ENCODE measurements around the gene STC2.
"Not testable (repeated sequence)": the region's sequence is repeated elsewhere in the genome, so short reads cannot be mapped to it uniquely, and the experiment has no call there.

STC2 gene

DNA sequence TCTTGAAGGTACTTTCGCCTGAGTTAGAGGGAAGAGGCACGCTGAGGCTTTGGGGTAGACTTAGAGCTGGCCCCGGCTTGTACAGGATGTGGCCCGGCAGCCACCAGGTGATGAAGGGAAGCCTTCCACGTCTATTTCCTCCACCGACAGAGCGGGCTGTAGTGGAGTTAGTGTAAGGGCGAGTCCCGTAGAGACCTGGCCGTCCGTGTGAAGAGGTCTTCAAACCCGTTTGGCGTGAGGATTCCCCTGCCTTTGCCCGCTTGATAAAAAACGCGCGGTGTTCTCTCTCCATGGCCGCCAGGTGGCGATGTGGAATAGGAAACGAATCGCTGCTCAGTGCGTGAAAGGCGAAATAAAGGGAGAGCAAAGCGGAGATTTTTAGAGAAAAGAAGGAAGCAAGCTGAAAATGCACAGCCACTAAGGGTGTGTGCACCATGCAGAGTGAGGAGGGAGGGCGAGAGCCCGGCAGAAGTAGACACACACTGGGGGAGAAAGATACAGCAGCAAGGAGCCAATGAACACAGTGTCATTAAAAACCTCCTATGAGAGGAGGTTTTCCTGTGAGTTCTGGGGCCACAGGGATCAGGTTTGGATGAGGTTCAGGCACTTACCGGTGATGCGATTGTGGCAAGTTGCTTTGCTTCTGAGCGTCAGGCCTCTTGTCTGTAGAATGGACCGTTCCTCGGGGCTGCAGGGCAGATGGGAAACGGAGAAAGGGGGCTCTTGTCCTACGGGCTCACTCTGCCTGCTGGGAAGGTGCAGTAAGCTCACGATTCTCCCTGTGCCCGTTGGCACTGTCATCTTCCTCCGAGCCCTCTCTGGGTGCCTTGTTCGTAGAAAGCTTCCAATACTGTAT is 34.2 kb downstream of the STC2 start:
- peak; percentile 84 for DNase-seq

DNA sequence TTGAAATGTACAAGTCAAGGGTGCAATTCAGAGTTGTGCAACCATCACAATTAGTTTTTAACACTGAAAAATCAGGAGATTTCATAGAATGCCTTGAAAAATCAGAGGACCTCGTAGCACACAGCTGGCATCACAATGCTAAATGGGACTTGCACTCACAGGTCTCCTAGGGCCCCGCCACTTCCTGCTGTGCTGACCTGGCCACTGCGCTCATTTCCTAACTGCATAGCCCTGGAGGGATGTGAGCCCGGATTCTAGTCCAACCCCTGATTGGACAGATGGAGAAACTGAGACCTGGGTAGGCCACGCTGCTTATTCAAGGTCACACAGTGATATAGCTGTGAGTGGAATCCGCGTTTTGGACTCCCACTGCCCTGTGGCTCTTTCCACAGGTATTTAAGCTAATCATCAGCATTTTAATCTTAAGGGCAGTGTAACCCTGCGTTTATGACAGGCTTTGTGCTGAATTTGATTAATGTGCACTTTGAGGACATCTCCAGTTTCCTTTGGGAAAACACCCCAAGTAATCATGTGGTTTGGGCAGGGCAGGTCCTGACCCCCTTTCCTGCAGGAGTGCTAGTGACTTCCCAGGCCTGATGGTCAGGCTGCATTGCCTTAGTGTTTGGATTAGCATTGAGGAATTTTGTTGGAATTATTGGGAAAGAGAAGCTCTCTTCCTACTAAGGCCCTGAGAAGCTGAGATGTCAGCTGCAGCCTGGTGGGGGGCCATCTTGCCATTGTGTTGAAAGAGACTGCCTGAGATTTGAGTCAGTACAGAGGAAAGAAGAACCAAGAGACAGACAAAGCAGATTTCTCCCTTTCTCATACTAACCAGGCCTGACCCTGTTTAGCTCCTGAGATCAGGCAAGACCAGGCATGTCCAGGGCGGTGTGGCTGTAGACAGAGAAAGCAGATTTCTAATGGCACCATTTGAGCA is 36.2 kb downstream of the STC2 start:
- no peak for DNase-seq

DNA sequence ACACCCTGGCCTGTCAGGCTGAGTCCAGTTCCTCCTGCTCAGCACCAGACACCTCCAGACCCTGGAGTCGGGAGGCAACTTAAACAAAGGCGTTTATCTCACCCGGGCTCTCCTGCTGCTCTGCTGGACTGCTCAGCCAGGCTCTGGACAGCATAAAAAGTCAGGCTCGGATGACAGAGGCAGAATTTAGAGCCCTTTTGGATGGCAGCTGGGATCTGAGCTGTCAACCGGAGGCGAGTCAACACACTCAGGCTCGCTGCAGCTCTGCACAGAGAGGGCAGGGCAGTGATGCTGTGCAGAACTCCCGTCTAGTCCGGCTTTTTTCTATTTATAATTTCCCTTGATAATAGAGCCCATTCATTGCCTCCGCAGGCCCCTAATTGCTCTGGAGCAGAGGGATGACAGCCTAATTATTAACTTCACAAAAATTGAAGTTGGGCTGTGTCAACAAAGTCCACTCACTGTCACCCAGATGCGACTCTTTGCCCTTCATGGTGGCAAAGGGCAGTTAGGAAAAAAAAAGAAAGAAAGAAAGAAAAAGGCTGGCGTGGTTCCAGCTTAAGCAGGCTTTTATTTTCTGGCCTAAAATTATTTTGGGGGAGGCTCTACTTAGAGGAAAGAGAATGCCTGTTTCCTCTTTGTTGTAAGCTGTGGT is 37.6 kb downstream of the STC2 start:
- DNase-seq, result no peak

DNA sequence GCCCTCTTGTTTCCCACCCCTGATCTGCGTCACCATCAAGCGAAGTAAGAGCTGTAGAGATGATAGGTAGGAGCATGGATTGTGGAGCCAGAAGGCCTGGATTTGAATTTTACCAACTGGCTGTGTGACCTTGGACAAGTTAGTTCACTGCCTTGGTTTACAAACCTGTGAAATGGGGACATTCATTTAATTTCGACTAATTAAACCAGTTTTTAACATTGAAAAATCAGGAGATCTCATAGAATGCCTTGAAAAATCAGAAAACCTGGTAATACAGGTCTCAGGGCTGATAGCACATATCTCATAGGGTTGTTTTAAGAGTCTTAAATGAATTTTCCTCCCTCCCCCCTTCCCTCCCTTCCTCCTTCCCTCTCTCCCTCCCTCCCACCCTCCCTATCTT is 38.8 kb downstream of the STC2 start:
- DNase-seq, result no peak

DNA sequence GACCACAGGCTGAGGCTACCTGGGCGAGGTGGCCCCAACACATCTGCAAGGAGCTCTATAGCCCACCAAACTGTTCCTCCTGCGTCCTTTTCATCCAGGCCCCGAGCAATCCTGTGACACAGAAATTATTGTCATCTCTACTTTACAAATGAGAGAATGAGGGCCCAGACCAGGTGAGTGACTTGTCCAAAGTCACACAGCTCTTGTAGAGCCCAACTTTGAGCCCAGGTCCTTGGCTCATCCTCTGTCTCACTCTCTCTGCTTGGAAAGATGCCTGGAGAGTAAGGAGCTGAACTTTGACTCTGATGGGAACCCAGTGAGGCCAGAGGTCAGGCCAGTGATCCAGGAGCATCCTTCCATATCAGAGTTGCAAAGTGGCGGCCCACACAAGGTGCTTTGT is 39.6 kb downstream of the STC2 start:
- DNase-seq, result no peak

DNA sequence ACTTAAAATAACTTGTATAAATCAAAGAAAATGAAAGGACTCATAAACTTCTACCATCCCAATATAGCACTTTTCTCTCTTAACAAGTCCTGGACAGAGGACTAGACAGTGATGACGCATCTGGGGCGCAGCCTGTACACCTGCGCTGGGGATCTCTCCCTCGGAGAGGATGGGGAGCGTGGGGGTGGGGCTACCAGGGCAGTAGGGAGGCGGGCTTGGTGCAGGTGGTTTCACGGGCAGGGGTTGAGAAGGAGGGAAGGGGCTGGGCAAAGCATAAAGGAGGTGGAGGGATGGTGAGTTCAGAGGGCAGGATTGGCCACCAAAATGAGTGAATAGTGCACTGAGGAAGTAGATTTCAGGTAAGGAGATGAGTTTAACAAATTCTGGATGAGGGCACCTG is 41.1 kb downstream of the STC2 start:
- no peak for DNase-seq

DNA sequence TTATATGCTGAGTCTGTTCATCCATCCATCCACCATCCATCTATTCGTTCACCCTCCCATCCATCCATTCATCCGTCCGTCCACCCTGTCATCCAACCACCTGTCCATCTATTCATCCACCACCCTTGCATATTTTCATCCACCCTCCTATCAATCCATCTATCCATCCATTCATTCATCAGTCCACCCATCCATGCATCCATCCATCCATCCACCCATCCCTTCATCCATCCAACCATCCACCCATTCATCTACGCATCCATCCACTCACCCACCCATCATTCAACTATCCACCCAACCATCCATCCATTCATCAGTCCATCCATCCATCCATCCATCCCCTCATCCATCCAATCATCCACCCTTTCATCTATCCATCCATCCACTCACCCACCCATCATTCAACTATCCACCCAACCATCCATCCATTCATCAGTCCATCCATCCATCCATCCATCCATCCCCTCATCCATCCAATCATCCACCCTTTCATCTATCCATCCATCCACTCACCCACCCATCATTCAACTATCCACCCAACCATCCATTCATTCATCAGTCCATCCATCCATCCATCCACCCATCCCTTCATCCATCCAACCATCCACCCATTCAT is 43.8 kb downstream of the STC2 start:
- DNase-seq, result not testable (repeated sequence)

DNA sequence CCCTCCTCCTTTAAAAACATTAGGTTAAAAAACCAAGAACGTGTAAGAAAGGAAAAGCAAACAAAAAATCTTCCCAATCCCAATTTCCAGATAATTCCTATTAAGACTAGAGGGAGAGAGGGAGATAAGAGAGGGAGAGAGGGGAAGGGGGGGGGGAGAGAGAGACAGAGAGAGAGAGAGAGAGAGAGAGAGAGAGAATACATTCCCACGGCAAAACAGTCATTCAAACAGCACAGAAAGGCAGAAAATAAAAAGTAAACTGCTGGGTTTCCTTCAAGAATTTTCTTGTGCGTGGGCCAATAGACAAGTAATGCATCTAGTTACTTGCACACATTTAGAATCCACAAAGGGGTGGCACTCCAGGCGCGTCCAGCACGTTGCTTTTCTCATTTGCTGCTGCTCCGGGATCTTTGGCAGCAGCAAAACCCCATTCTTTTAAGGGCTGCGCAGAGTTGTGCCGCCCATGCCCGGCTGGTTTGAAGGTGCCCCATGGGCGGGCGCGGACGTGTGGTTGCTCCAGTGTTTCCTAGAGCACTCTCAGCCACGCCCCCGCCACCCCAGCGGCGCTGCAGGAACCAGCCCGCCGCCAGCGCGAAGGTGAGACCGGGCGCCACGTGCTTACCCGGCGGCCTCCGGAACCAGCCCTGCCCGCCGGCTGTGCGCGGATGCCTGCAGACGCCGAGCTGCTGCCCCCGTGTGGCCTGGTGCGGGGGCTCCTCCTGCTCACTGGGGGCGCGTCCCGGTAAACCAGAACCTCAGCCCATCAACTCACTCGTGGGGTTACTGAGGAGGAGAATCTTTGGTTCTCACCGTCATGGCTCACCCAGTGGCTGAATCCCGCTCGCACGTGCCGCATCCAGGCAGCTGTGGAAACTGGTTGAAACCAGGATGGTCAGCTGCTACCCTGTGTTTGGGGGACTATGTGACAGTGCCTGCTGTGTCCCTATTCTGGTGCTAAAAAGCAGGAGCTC is 44.6 kb downstream of the STC2 start:
- peak; percentile 83 for DNase-seq

DNA sequence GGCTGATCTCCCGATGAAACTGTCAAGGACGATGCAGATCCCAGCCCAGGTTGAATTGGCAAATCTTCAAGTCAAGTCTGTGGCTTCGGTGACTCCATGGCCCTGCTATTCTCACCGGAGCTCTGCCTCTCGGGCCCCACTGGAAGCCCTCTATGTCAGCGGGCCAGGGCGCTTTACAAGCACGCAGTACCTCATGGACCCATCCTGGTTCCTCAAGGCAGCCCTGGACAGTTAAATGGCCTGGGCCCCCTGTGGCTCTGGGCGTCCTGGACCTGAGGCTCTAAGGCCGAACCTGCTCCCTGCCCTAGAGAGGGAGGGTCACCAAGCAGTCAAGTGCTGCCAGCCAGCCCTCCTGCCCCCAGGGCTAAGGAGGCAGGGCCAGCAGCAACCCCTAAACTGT is 45.3 kb downstream of the STC2 start:
- no peak for DNase-seq

DNA sequence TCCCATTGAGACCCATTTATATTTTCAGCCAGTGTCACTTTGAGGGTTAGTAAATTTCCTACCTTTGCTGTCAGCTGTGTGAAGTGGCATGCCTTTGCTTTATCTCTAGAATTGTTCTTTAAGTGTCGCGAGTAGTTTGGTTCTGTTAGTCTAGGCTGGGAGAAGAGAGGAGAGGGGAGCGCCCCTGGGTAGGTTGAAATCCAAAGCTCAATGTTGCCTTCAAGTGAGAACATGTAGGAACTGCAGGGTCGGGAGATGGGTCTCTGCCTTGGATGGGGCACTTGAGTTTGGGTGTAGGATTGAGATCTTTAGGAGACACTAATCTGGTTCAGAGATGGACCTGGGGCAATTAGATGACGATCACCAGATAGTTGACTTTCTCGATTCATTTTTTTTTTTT is 46.3 kb downstream of the STC2 start:
- no peak for DNase-seq

DNA sequence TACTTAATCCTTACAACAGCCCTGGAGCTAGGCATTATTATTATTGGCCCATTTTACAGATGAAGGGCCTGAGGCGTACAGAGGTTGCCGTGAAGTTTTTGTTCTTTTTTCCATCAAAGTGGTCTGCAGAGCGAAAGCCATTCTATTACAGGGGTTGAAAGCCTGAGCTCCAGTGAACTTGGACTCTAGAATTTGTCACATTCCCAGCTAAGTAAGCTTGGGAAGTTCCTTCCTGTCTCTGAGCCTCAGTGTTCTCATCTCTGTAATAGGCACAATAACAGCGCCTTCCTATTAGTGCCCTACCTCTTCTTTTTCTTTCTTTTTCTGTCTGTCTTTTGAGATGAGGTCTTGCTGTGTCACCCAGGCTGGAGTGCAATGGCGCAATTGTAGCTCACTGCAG is 49.0 kb downstream of the STC2 start:
- DNase-seq, result no peak

DNA sequence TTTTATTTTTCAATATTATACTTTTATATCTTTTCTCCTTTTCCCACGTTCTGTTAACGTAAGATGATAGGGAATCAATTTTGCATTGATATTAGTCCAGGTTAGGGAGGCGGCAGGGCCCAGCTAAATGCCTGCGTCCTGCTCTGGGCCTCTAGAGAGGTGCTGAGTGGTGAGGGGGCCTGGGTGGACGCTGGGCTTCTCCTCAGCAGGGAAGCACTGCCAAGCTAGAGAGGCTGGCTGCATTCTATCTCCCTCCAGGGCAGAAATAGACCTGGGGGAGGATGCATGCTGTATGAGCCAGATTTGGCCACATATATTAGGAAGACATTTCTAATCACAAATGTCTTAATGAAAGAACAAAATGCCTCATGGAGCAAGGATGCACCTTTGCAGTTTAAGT is 49.6 kb downstream of the STC2 start:
- no peak for DNase-seq

DNA sequence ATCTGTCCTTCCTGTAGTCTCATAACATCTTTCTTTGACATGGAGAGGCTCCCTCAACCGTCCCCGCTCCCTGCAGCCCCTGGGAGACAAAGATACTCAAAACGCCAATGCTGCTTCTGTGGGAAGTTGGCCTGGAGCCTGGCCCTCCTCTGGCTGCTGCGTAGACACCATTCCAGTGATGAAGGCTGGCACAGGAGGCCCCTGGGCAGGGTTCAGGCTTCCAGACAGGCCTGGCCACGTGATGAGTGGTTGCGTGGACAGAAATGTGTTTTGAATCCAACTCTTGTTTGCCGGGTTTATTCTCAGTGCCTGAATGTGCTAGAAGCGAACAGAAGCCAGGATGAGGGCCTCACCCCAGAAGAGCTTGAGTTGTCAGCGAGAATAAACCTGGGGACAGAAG is 50.0 kb downstream of the STC2 start:
- no peak for DNase-seq

DNA sequence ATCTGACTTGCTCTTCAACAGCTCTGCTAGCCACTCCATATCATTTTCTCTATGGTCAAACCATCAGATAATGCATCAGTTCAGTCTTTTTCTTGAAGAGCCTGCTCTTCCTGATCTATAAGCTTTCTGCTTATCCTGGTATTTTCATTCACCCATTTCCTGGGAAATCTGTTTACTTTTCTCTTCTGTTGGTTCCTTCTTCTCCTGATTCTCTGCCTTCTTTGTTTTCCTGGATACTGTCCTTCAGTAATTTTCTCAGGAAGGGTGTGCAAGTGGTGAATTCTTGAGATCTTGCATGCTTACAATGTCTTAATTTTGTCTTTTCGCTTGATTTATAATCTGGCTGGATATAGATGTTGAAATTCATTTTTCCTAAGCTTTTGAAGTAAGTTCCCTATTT is 53.4 kb downstream of the STC2 start:
- no peak for DNase-seq

DNA sequence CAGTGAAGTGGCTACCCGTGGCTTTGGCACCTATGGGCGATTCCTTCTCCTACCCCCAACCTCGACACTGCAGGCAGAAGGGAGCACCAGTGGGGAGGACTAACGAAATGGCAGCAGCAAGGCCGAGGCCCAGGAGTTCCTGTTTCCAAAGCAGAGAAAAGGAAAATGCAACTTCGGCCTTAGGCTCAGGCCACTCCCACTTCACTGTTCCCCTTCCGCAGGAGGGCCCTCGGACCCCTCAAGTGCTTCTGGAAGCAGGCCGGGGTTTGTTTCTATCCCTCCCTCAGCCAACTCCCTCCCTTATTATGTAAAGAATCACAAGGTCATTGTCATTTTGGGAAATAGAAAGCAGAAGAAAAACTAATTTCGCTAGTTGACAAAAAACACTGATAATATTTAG is 56.8 kb downstream of the STC2 start:
- no peak for DNase-seq

DNA sequence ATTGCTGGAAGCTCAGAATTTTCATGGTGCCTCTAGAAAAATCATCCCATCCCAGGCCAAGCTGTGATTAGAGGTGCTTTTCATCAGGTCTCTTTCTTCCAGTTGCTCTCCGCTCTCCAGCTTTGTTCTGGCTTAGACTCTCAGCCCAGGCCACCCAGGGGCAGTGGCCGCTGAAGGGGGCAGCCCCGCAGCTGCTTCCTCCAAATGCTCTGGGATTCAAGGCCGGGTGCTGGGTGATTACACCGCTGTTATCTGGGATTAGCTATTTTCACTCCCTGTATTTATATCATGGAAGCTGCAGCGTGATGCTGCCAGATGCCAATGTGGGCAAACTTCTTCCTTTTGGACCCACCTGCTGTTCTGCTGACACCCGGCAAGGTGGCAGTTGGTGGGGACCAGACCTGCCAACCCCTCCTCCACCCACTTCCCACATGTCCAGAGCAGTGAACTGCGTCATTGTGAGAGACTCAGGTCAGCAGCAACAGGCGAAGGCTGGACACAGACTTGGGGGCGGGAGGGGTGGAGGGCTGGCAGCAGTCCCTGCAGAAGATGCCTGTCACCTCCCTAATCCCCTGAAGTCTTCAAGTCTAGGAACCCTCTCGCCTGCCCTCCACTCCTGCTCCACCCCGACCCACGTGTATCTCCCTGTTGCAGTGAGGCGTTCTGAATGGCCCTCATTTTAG is 59.3 kb downstream of the STC2 start:
- DNase-seq, result no peak

DNA sequence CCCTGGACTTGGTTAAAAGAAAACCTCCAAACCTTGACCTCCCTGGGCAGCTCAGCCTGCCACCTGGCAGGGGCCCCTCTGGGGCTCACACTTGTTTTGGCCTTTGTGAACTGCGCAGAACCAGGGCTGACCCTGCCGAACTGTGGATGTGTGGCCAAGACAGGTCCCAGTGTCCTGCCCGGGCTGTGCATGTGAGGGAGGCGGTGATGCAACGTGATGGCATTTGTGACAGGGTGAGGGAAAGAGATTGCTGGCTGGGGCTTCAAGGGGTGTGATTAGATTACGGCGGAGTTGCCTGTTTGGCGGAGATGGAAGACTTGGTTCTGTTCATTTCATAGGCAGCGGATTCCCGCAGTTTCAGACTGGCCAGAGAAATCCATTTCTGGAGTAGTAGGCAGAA is 62.8 kb downstream of the STC2 start:
- no peak for DNase-seq

Measured in KG1 (cell line).